Liver (tissue), 2 donors: ENCODE measurements around the gene COL11A1.

ENCODE experiments used
- YY1 ChIP-seq: IDR thresholded peaks from 2 replicates; pipeline ENCODE4 v1.6.1; 2016; ENCODE audit warnings: antibody characterized with exemption, mild to moderate bottlenecking
- TF ChIP-seq, protein P1 (sequence below): fragments of 150-350 bp; IDR thresholded peaks from 2 replicates; pipeline ENCODE4 v1.5.1; 2017; ENCODE audit warnings: improper control_type of control experiment, low read depth, low read length; ENCODE audit not compliant: missing input control
- donor health status: healthy.

DNA sequence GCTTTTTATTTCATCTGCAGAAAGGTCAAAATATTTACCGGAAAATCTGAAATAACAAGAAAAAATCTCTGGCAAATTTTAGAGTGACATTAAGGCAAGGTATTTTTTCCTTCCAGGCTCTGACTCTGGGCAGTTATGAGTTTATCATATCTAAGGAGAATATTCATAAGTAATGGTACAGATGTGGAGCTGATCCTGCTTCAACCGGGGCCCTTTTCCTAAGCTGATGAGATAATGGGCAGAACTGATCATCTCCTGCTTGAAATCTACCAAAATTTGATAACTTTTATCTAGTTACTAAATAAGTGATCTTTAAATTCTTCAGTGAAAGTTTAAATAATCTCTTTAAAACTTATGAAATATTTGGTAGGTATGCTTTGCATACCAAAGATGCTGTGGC, 211.6 kb downstream of the COL11A1 start:
- no peak for TF ChIP-seq YY1
- TF ChIP-seq, protein P1, sequence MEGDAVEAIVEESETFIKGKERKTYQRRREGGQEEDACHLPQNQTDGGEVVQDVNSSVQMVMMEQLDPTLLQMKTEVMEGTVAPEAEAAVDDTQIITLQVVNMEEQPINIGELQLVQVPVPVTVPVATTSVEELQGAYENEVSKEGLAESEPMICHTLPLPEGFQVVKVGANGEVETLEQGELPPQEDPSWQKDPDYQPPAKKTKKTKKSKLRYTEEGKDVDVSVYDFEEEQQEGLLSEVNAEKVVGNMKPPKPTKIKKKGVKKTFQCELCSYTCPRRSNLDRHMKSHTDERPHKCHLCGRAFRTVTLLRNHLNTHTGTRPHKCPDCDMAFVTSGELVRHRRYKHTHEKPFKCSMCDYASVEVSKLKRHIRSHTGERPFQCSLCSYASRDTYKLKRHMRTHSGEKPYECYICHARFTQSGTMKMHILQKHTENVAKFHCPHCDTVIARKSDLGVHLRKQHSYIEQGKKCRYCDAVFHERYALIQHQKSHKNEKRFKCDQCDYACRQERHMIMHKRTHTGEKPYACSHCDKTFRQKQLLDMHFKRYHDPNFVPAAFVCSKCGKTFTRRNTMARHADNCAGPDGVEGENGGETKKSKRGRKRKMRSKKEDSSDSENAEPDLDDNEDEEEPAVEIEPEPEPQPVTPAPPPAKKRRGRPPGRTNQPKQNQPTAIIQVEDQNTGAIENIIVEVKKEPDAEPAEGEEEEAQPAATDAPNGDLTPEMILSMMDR = no peak
